RWPE1 (cell line): ENCODE results near the gene RPGRIP1L.

Experiments used
- CTCF ChIA-PET: fragments of 350-600 bp; sonication (Branson Sonifier 250); formaldehyde crosslinking; extraction: SDS; loops from one replicate; lab custom pipeline; 2021; lab: Yijun Ruan, JAX
- POLR2A ChIA-PET: fragments of 400-600 bp; formaldehyde crosslinking; extraction: SDS; loops from one replicate; lab custom pipeline; 2020; ENCODE audit warnings: antibody characterized with exemption; ENCODE audit not compliant: low non-redundant PET; lab: Yijun Ruan, JAX
- DNase-seq: peaks from one replicate; pipeline ENCODE4 v3.0.0; 2012; ENCODE audit warnings: low spot score
- H3K27ac ChIP-seq: fragments of 450-650 bp; 2 replicates; pipeline ENCODE4 v1.5.1; 2017
- CTCF ChIP-seq: fragments of 450-650 bp; conservative IDR thresholded peaks from 2 replicates; pipeline ENCODE4 v1.5.1; 2017; ENCODE audit warnings: low read depth, mild to moderate bottlenecking

RPGRIP1L gene

GRCh38 chr16:53625221-53625620 lies 78.4 kb downstream of the RPGRIP1L start:
- ChIA-PET POLR2A (no interaction called here), CTCF (no interaction called here)
- TF ChIP-seq CTCF, result no peak
- no peak for DNase-seq
- no peak overlapping the region for H3K27ac ChIP-seq

GRCh38 chr16:53622315-53622714 lies 81.3 kb downstream of the RPGRIP1L start:
- ChIA-PET POLR2A (no interaction called here), CTCF (no interaction called here)
- no peak overlapping the region for H3K27ac ChIP-seq
- no peak for DNase-seq
- TF ChIP-seq CTCF, result no peak

- POLR2A ChIA-PET, result no interaction called here
- DNase-seq, result no peak
- H3K27ac ChIP-seq, result no peak overlapping the region
- CTCF ChIA-PET, result no interaction called here
- no peak for TF ChIP-seq CTCF
Observed at GRCh38 chr16:53620476-53620875, 83.2 kb downstream of the RPGRIP1L start.

DNA sequence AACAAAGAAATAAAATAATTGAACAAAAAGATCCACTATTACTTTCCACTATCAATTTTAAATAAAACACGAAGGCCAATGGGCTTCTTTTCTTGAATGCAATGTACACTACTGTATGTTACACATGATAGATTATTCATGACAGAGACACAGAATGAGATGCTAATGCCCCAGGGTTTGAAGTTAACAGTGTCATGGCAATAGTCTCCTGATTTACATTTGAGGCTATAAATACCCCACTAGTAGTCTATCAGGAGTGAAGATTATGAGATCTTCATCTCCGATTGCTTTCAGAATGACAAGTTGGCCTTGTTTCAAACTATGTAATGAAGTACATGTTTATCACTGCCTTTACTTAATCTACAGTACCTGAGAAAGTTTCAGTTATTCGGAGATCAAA lies 84.4 kb downstream of the RPGRIP1L start:
- POLR2A ChIA-PET, result no interaction called here
- DNase-seq, result no peak
- CTCF ChIA-PET, result interaction anchor here (0.6 kb wide), 1 partner anchor 15 kb away, joined by 4 read pairs; no protein-coding TSS in a partner anchor
- no peak overlapping the region for H3K27ac ChIP-seq
- TF ChIP-seq CTCF, result no peak

DNA sequence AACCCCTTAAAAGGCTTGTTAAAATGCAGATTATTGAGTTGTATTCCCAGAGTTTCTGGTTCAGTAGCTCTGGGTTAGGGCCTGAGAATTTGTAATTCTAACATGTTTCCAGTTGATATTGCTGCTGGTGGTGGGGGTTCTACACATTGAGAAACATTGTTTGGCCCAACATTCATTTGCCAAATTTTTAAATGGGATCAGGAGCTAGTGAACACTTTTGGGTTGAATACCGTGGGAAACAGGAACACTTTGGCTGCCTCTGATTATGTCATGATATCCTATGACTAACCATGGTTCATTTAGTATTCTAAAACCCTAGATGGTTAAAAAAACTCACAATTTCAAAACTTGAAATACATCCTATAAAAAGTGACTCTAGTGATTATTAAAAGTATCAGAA lies 89.3 kb downstream of the RPGRIP1L start:
- POLR2A ChIA-PET, result no interaction called here
- CTCF ChIA-PET, result interaction anchor here (1.0 kb wide), 1 partner anchor 64 kb away, joined by 3 read pairs; no protein-coding TSS in a partner anchor
- no peak for DNase-seq
- TF ChIP-seq CTCF, result no peak
- no peak overlapping the region for H3K27ac ChIP-seq

DNA sequence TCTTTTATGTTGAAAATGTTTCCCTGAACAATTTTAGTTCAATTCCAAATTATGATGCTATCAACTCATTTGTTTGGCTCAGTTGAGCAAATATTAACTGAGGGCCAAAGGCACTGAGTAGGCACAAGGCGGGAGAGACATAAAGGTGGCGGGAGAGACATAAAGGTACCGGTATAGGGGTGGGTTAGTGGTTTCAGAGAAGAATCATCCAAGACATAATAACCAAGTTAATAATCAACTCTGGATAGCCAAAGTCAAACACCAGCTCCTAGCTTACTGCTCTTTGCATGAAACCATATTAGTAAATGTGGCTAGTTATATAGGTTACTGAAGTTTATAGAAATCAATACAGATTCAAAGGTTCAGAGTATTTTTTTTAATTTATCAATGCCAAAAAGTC lies 91.7 kb downstream of the RPGRIP1L start:
- ChIA-PET POLR2A (no interaction called here), CTCF (no interaction called here)
- no peak for DNase-seq
- no peak overlapping the region for H3K27ac ChIP-seq
- TF ChIP-seq CTCF, result no peak
